ENCODE measurements around the gene EFCAB12.

The EFCAB12 gene

DNA sequence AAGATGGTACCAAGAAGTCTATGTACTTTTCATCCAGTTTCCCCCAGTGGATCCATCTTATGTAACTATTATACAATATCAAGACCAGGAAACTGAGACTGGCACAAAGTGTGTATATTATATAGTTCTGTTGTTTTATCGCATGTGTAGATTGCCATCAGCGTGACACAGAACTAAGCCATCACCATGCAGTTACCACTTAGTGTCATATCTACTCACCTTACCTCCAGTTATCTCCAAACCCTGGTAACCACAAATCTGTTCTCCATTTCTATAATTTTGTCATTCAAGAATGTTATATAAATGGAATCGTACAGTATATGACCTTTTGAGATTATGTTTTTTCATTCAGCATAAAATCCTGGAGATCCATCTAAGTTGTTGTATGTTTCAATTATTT is 34.7 kb upstream of the EFCAB12 start:
- H3K4me3 ChIP-seq (replicated peaks; ENCODE audit: low read depth, low read length): no peak overlapping the region
- no peaks in the 10 kb centered on the region for H3K36me3 ChIP-seq (ENCODE audit: control insufficient read depth, insufficient read depth, low read length)
- no peak for TF ChIP-seq CTCF (IDR thresholded peaks at IDR 0.05; ENCODE audit: insufficient read depth, low read length, poor library complexity, severe bottlenecking)
- DNase-seq (ENCODE audit: extremely low read depth, insufficient read length): no peak
- H3K27me3 ChIP-seq (replicated peaks; ENCODE audit: control insufficient read depth, insufficient read depth, low read length): no peaks in the 10 kb centered on the region

DNA sequence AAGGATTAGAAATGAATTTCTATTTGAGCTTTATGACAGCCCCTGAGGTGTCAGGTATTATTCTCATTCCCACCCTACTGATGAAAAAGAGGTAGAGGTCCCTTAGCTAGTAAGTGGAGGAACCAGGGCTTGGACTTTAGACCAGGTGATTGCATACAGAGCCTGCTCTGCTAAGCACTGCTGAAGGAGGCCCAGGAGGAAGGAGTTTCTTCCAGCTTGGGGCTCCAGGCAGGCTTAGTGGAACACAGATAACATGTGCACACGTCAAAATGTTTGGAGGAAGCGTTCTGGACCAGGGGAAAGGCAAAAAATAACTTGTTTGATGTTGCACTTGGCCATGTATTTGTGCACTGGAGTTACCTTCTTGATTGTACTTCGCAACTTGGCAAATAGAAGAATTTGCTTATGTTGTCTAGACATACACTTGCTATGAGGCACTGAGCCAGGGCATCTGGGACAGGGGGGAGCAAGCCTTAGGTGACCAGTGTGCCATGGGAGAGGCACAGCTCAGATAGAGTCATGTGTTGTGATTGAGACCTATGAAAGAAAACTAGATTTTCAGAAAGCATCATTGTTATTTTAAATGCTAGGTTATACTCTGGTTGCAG is 34.0 kb upstream of the EFCAB12 start:
- DNase-seq (ENCODE audit: extremely low read depth, insufficient read length): no peak
- TF ChIP-seq CTCF (IDR thresholded peaks at IDR 0.05; ENCODE audit: insufficient read depth, low read length, poor library complexity, severe bottlenecking): no peak
- Histone ChIP-seq H3K36me3 (ENCODE audit: control insufficient read depth, insufficient read depth, low read length) (no peaks in the 10 kb centered on the region), H3K4me3 (replicated peaks; ENCODE audit: low read depth, low read length) (no peak overlapping the region), H3K27me3 (replicated peaks; ENCODE audit: control insufficient read depth, insufficient read depth, low read length) (no peaks in the 10 kb centered on the region)

DNA sequence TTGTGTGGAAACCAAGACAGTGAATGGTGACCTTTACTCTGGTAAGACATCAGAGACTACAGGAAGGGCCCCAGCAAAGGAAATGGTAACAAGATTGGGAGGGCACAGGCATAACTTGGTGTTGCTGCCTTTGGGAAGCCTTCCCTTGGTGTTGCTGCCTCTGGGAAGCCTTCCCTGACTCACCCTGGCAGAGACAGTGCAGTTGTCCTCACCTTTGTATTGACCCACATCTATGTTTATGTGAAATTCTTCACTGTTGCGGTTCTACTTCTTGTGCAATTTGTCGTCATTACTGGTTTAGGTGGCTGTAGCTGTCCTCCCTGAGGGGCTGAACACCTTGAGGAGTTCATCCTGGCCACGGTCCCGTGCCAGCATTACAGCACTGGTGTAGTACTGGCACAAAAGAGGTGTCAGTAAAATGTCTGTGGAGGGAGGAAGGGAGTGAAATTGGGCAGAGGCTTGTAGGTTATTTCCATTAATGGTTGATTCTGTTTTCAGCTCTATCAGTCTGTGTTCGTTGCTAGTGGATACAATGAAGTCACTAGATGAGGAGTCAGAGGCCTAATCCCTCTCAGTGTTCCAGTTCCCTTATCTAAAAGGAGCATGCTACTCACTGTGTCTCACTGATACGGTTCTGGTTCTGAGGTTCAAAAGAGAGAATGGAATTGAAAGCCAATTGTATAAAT is 33.2 kb upstream of the EFCAB12 start:
- H3K36me3 ChIP-seq (ENCODE audit: control insufficient read depth, insufficient read depth, low read length): no peaks in the 10 kb centered on the region
- no peak for DNase-seq (ENCODE audit: extremely low read depth, insufficient read length)
- H3K27me3 ChIP-seq (replicated peaks; ENCODE audit: control insufficient read depth, insufficient read depth, low read length): no peaks in the 10 kb centered on the region
- H3K4me3 ChIP-seq (replicated peaks; ENCODE audit: low read depth, low read length): no peak overlapping the region
- no peak for TF ChIP-seq CTCF (IDR thresholded peaks at IDR 0.05; ENCODE audit: insufficient read depth, low read length, poor library complexity, severe bottlenecking)

GRCh38 chr3:129461022-129461421 is 32.6 kb upstream of the EFCAB12 start:
- DNase-seq (ENCODE audit: extremely low read depth, insufficient read length): no peak
- Histone ChIP-seq H3K27me3 (replicated peaks; ENCODE audit: control insufficient read depth, insufficient read depth, low read length) (no peaks in the 10 kb centered on the region), H3K36me3 (ENCODE audit: control insufficient read depth, insufficient read depth, low read length) (no peaks in the 10 kb centered on the region)

DNA sequence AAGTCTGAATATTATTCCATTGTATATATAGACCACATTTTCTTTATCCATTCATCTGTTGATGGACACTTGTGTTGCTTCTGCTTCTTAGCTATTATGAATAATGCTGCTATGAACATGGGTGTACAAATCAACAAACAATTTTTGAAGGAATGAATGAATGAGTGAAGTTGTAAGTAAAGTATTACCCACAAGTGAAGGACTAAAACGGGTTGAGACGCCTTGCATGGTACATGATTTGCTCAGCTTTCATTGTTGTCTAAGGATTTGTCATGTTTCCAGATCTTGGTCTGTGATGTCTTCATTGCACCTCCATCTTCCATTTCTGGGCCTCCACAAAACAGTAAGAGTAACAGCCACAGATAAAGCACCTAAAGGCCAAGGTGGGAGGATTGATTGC is 32.1 kb upstream of the EFCAB12 start:
- H3K4me3 ChIP-seq (replicated peaks; ENCODE audit: low read depth, low read length): no peak overlapping the region
- TF ChIP-seq CTCF (IDR thresholded peaks at IDR 0.05; ENCODE audit: insufficient read depth, low read length, poor library complexity, severe bottlenecking): no peak
- no peak for DNase-seq (ENCODE audit: extremely low read depth, insufficient read length)
- H3K36me3 ChIP-seq (ENCODE audit: control insufficient read depth, insufficient read depth, low read length): no peaks in the 10 kb centered on the region
- H3K27me3 ChIP-seq (replicated peaks; ENCODE audit: control insufficient read depth, insufficient read depth, low read length): no peaks in the 10 kb centered on the region

More at GRCh38 chr3:129461022-129461421, 32.6 kb upstream of the EFCAB12 start:
- no peak for TF ChIP-seq CTCF (IDR thresholded peaks at IDR 0.05; ENCODE audit: insufficient read depth, low read length, poor library complexity, severe bottlenecking)
- H3K4me3 ChIP-seq (replicated peaks; ENCODE audit: low read depth, low read length): no peak overlapping the region
